EL (cell line): Measurements from ENCODE around the gene SLC9A2.

Experiments
- DNase-seq: peaks from one replicate; pipeline ENCODE4 v3.0.0-alpha.2; 2016

SLC9A2 gene

DNA sequence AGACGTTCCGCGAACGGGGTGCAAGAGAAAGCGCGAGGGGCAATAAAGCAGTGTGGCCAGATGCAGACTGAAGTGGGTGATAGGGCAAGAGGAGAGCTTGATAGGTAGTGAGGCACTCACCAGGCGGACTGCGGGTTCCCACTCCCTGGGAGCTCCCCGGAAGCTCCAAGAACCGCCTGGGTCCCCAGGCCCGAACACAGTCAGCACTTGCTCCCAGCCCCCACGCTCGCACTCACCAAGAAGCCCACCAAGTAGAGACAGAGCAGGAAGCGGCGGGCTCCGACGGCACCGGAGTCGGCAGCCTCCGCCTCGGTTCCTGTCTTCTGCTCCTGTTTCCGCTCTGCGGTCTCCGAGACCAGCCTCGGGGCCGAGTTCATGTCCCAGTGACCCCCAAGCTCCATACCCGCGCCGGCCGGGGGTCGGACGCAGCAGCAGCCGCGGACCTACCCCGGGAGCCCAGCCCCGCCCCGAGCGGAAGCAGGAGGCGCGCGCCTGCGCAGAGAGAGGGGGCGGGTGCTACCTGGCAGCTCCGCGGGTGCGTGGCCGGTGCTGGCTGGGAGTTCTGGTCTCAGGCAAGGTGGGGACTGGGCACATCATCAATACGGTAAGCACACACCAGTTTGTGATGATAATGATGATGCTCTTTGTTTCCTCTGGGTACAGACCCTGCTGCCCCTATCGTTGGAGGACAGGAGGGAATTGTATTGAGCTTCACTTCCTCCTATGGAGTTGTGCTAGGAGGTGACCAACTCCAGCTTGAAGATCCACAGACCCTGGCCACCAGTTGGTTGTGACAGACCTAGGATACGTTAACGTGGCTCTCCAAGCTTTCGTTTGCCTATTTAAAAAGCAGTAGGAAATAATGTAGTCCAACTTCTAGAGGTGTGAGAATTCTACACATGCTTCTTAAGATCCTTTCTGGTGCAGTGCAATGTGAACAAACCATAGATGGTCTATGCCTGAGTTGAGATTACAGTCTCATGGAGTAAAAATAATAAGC lies 117.4 kb downstream of the SLC9A2 start:
- peak; percentile 63 for DNase-seq

DNA sequence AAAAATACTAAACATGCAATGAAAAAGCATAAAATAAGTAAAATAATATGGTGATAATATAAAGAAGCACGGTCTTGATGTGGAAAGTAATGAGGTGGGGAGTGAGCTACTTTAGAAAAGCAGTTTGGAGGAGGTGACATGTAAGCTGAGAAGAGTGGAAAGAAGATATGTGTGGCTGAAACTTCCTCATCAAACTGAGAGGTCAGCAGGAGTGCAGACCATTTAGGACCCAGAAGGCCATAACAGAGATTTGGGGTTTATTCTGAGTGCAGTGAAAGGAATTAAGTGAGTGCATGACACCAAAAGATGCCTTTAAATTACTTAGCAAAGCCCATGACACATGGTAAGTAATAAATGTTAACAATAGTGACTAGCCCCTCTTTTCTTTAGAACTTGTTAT lies 118.1 kb downstream of the SLC9A2 start:
- no peak for DNase-seq

DNA sequence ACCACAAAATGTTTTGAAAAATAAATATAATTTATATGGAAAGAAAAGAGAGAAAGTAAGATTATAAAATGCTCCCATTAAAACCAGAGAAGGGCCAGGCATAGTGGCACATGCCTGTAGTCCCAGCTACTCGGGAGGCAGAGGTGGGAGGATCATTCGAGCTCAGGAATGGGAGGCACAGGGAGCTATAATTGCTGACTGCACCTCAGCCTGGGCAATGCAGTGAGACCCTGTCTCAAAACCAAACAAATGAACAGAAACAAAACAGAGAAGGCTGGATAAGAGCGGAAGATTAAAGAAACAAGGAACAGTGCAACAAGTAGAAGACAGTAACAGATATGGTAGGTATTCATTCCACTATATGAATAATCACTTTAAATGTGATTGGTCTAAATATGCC lies 123.9 kb downstream of the SLC9A2 start:
- no peak for DNase-seq

DNA sequence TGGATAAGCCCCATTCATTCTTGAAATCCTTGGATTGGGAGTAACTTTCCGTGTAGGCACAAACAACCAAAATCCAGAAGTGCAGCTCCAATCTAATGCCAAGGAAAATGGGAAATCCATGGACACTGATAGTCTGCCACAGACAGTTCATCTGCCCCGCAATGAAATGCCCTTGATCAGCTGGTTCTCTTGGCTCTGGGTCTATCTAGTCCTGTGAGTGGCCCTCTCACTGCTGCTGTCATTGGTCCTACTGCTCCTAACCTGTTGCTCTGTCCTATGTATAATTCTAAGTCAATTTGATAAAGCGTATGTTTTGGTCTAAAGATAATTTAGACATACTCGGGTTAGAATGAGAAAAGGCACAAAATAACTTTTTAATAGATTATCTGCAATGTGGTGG lies 128.8 kb downstream of the SLC9A2 start:
- no peak for DNase-seq

DNA sequence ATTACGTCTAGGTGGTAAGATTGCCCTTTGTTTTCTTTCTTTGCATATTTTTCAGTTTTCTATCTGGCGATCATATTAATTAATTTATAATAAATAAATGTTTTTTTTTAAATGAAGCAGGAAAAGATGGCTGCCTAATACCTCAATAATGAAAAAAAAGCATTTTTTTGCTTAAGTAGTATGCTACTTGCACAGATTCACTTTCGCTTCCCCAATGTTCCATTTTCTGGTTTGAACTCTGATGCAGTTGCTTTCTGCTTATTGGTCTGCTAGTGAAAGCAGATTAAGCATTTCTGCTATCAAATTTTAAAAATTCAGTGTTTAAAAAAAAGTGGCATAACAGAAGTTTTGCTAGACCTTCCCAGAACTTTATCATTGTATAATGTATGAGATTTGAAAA lies 130.6 kb downstream of the SLC9A2 start:
- no peak for DNase-seq

DNA sequence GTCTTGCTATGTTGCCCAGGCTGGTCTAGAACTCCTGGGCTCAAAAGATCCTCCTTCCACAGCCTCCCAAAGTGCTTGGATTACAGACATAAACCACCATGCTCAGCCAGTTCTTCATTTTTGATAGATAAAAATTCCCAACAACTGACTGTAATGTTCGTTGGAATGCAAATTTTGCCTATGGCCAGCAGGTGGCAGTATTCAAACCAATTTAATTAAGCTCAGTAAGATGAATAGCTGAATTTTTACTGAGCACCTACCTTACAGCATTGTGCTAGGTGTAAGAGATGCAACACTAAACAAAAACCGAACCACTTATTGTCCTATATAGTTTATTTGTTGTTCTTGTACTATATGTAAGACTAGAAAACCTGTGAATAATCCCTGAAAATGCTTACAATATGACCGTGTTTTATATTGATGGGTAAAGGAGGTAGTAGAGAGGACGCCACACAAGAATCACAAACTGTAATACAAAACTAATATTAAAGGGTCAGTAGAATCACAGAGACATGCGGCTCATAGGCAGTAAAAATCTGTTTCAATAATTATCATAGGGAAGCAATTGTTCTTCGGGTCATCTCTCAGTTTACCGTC lies 134.3 kb downstream of the SLC9A2 start:
- DNase-seq: peak; percentile 45

DNA sequence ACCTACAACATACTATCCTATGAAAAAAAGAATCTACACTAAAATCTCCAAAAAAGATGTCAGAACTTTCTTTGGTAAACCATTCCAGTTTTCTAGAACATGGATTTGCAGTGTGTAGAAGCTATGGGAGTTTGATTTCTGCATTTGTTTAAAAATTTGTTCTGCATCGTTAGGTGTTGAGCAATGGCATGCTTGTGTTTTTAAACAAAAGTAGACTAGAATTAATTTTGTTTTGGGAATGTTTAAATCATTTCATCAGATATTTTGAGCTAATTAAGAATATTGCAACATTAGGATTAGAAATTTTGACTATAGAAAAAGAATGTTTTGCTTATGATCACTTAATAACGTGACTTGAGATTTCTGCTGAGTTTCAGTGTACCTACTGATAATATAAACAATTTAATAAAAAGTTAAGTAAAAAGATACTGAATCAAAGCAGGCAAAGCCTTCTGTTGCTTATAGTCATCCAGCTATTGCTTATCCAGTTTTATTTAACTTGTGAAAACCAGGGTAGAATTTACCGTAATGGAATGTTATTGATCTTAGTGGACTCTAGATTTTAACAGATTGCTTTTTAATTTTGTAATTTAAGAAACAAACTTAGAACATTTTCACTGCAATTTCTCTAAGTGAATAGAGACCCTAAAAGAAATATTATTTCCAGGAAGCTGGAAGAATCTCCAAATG lies 135.2 kb downstream of the SLC9A2 start:
- no peak for DNase-seq

DNA sequence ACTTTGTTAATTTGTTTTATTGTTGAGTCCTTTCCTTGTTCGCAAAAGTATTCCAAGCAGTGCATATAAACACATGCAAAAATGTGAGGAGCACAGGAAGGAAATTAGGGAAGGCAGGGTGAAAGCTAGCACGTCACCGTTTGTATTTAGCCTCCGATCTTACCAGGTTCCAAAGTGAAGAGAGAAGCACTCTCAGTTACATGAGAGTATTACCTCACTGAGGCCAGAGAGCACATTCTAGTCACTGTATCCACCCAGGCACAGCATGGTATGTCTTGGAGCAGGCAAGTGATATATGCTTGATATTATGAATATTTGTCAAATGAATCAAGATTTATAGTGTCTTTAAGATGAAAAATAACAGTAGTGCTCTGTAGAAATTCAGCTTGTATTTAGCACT lies 135.9 kb downstream of the SLC9A2 start:
- no peak for DNase-seq

DNA sequence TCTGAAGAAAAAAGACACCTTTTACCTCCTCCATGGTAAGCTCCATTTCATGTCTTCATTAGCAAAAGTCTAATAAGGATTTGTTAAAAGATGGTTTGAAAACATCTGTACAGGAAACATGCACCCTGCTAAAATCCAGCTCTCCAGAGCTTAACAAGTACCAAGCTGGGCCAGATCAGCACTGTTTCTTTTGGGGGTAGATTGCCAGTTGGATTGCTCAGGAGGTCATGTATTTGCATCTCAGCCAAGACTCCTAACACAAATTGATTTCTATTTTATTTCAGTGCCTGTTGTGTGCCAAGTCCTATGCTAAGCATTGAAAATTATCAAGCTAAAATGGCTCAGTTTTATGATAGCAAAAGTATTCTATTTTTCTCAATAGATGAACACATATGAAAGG lies 139.1 kb downstream of the SLC9A2 start:
- DNase-seq: no peak
